GM23248 (cell line): Measurements from ENCODE around the gene PAFAH2. TPM values are rescaled to one million over a fixed set of nuclear protein-coding genes. Genes with fewer than 3 reads are reported as not detected.

Experiments used
- DNase-seq: peaks from one replicate; pipeline ENCODE4 v3.0.0-alpha.2; 2015
- H2AFZ ChIP-seq: fragments of 200-600 bp; sonication (generic); 2 replicates; pipeline ENCODE4 v1.6.1; 2016; ENCODE audit warnings: antibody characterized with exemption
- H3F3A ChIP-seq: fragments of 200-600 bp; sonication (generic); 2 replicates; pipeline ENCODE4 v1.6.1; 2016; ENCODE audit warnings: mild to moderate bottlenecking, antibody characterized with exemption, mixed run types; ENCODE audit not compliant: insufficient read depth
- H3K27ac ChIP-seq: fragments of 200-600 bp; sonication (generic); 2 replicates; pipeline ENCODE4 v1.5.1; 2016; ENCODE audit warnings: mild to moderate bottlenecking
- H3K27me3 ChIP-seq: fragments of 200-600 bp; sonication (generic); replicated peaks from 2 replicates; pipeline ENCODE4 v1.6.1; 2016; ENCODE audit warnings: mild to moderate bottlenecking; ENCODE audit not compliant: insufficient read depth
- H3K36me3 ChIP-seq: fragments of 200-600 bp; sonication (generic); 2 replicates; pipeline ENCODE4 v1.6.1; 2016; ENCODE audit warnings: low read depth, mild to moderate bottlenecking
- H3K4me1 ChIP-seq: fragments of 200-600 bp; sonication (generic); 2 replicates; pipeline ENCODE4 v1.6.1; 2016; ENCODE audit warnings: mild to moderate bottlenecking; ENCODE audit not compliant: insufficient read depth
- H3K4me2 ChIP-seq: fragments of 200-600 bp; sonication (generic); one replicate; pipeline ENCODE4 v1.6.1; 2016; ENCODE audit warnings: mild to moderate bottlenecking; ENCODE audit not compliant: unreplicated experiment
- H3K4me3 ChIP-seq: fragments of 200-600 bp; sonication (generic); 2 replicates; pipeline ENCODE4 v1.5.1; 2016; ENCODE audit warnings: mild to moderate bottlenecking
- H3K79me2 ChIP-seq: fragments of 200-600 bp; sonication (generic); 2 replicates; pipeline ENCODE4 v1.6.1; 2016; ENCODE audit warnings: mild to moderate bottlenecking; ENCODE audit not compliant: insufficient read depth
- H3K9ac ChIP-seq: fragments of 200-600 bp; sonication (generic); 2 replicates; pipeline ENCODE4 v1.6.1; 2016; ENCODE audit warnings: mild to moderate bottlenecking
- H3K9me2 ChIP-seq: fragments of 200-600 bp; sonication (generic); 2 replicates; pipeline ENCODE4 v1.6.1; 2016; ENCODE audit warnings: mixed run types, mild to moderate bottlenecking, moderate library complexity; ENCODE audit not compliant: insufficient read depth
- H3K9me3 ChIP-seq: fragments of 200-600 bp; sonication (generic); one replicate; pipeline ENCODE4 v1.6.1; 2017; ENCODE audit warnings: low read depth
- H4K20me1 ChIP-seq: fragments of 200-600 bp; sonication (generic); 2 replicates; pipeline ENCODE4 v1.6.0; 2016; ENCODE audit not compliant: insufficient read depth
- EZH2 ChIP-seq: fragments of 200-600 bp; sonication (generic); IDR thresholded peaks from 2 replicates; pipeline ENCODE4 v1.6.1; 2018; ENCODE audit warnings: antibody characterized with exemption, mild to moderate bottlenecking; ENCODE audit not compliant: insufficient read depth, poor library complexity, severe bottlenecking
- EZH2phosphoT487 ChIP-seq: fragments of 200-600 bp; sonication (generic); IDR thresholded peaks from 2 replicates; pipeline ENCODE4 v1.6.1; 2018; ENCODE audit warnings: antibody characterized with exemption, moderate library complexity, mild to moderate bottlenecking, low read depth; ENCODE audit not compliant: insufficient read depth
- WGBS, 2 experiments: methylation state at CpG; one replicate each; pipeline ENCODE4 v1.1.6; 2015 to 2017; ENCODE audit warnings: low lambda C conversion rate in 2 of 2, low coverage in 1 of 2; ENCODE audit errors: missing lambda C conversion rate in 2 of 2; 5-methylcytosine and 5-hydroxymethylcytosine counted together
- in situ Hi-C: fragments of 300-500 bp; cut with MboI; formaldehyde crosslinking; loops from 2 replicates; pipeline ENCODE4 v1.15.0; 2020
- polyA plus RNA-seq: library from polyadenylated mRNA; unstranded; fragments of >200 nt; fragmentation: Nextera tagmentation; extraction: Ambion mirVana; gene quantifications from 2 replicates; pipeline ENCODE4 v1.2.1, GENCODE V29; 2016
- total RNA-seq: library from RNA; depleted of rRNA; stranded (reverse); fragments of >200 nt; shearing (Covaris generic); gene quantifications from 2 replicates; pipeline ENCODE4 v1.2.3, GENCODE V29; 2014

The PAFAH2 gene
- total and polyA plus RNA-seq, 2 experiments from 2014 or later, result 9.5 to 10.7 TPM

GRCh38 chr1:26041978-26042377, 44.1 kb upstream of the PAFAH2 start:
- peaks cover 43% of the 10 kb centered on the region for H3K27me3 ChIP-seq
- H3K79me2 ChIP-seq, result no peaks in the 10 kb centered on the region
- DNase-seq, result no peak
- 60 to 68% methylated on average over 4 of the region's 4 CpGs for WGBS, 2 experiments
- H3K9ac ChIP-seq, result no peak overlapping the region
- H4K20me1 ChIP-seq, result no peaks in the 10 kb centered on the region
- TF ChIP-seq EZH2, result no peak
- TF ChIP-seq EZH2phosphoT487, result no peak
- no peak overlapping the region for H3K4me3 ChIP-seq
- no peaks in the 10 kb centered on the region for H3K36me3 ChIP-seq
- H3K9me2 ChIP-seq, result no peaks in the 10 kb centered on the region
- no peak overlapping the region for H3K4me2 ChIP-seq
- H2AFZ ChIP-seq, result no peak overlapping the region
- H3F3A ChIP-seq, result no peaks in the 10 kb centered on the region
- H3K27ac ChIP-seq, result no peak overlapping the region
- H3K4me1 ChIP-seq, result no peaks in the 10 kb centered on the region
- H3K9me3 ChIP-seq, result no peaks in the 10 kb centered on the region
- in situ Hi-C loops, result no loop called here

- Histone ChIP-seq H3K27me3 (peaks cover 38% of the 10 kb centered on the region), H3K4me3 (no peak overlapping the region), H3F3A (no peaks in the 10 kb centered on the region), H3K4me2 (no peak overlapping the region), H3K79me2 (no peaks in the 10 kb centered on the region), H4K20me1 (no peaks in the 10 kb centered on the region), H3K4me1 (peaks cover 2% of the 10 kb centered on the region; the same call in 1 of the 2 replicates), H3K27ac (no peak overlapping the region), H2AFZ (no peak overlapping the region), H3K9ac (no peak overlapping the region), H3K9me2 (no peaks in the 10 kb centered on the region), H3K9me3 (no peaks in the 10 kb centered on the region), H3K36me3 (no peaks in the 10 kb centered on the region)
- TF ChIP-seq EZH2 (no peak), EZH2phosphoT487 (no peak)
- in situ Hi-C loops, result no loop called here
- 34 to 46% methylated on average over 7 of the region's 7 CpGs for WGBS, 2 experiments
- no peak for DNase-seq
Measured at GRCh38 chr1:26041401-26041800, 43.5 kb upstream of the PAFAH2 start.

DNA sequence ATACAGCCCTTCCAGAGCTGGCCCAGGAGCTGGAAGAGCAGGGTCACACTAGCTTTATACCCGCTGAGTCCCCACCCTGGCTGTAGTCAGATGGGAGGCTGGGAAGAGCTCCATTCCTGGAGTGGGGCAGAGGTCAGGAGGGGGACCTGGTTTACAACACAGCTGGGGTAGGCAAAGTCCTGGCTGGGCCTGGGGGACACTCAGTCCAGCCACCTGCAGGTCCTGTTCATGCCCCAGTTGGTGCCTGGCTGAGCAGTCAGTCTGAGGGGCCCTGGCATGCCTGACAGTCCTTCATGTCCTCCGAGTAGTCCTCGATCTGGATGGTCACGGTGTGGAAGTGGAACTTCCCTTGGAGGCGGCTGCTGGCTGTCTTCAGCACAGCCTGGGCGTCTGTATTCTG, 41.0 kb upstream of the PAFAH2 start:
- Histone ChIP-seq H4K20me1 (no peaks in the 10 kb centered on the region), H2AFZ (no peak overlapping the region), H3K9ac (no peak overlapping the region), H3K9me3 (no peaks in the 10 kb centered on the region), H3K4me3 (no peak overlapping the region), H3K79me2 (no peaks in the 10 kb centered on the region), H3K27me3 (peaks cover 13% of the 10 kb centered on the region; the same call in 1 of the 2 replicates), H3K4me2 (no peak overlapping the region), H3F3A (no peaks in the 10 kb centered on the region), H3K4me1 (peaks cover 5% of the 10 kb centered on the region; the same call in 1 of the 2 replicates), H3K9me2 (no peaks in the 10 kb centered on the region), H3K36me3 (no peaks in the 10 kb centered on the region), H3K27ac (no peak overlapping the region)
- TF ChIP-seq EZH2 (no peak), EZH2phosphoT487 (no peak)
- in situ Hi-C loops, result no loop called here
- DNase-seq, result no peak
- WGBS, 2 experiments, result 58 to 59% methylated on average over 6 of the region's 6 CpGs

GRCh38 chr1:26038477-26038876, 40.6 kb upstream of the PAFAH2 start:
- Histone ChIP-seq H3F3A (no peaks in the 10 kb centered on the region), H3K4me1 (peaks cover 5% of the 10 kb centered on the region; the same call in 1 of the 2 replicates), H3K9me2 (no peaks in the 10 kb centered on the region), H3K9me3 (no peaks in the 10 kb centered on the region), H3K79me2 (no peaks in the 10 kb centered on the region), H3K9ac (no peak overlapping the region), H4K20me1 (no peaks in the 10 kb centered on the region), H3K27ac (no peak overlapping the region), H3K4me3 (no peak overlapping the region), H2AFZ (no peak overlapping the region), H3K27me3 (peaks cover 12% of the 10 kb centered on the region; the same call in 1 of the 2 replicates), H3K36me3 (no peaks in the 10 kb centered on the region), H3K4me2 (no peak overlapping the region)
- TF ChIP-seq EZH2 (no peak), EZH2phosphoT487 (no peak)
- no peak for DNase-seq
- in situ Hi-C loops, result no loop called here
- WGBS, 2 experiments, result 79 to 82% methylated on average over 6 of the region's 6 CpGs

DNA sequence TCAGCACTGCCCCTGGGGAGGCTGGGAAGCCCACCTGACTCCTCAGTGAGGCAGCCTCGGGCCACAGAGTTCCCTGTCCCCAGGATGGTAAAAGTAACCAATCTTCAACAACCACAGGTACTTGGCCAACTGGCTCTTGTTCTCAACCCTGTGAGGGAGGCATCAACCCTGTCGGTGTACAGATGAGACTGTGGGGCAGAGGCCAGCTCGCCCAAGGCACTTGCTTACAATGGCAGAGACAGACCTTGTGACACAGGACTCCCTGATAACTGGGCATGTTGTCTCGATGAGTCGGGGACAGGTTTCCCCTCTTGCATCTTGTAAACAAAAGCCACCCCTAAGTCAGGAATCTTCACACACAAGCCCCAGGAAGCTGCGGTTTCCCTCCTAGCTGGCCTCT, 40.0 kb upstream of the PAFAH2 start:
- Histone ChIP-seq H3K27ac (no peak overlapping the region), H3K4me3 (no peak overlapping the region), H3K4me1 (peaks cover 5% of the 10 kb centered on the region; the same call in 1 of the 2 replicates), H3K4me2 (no peak overlapping the region), H4K20me1 (no peaks in the 10 kb centered on the region), H2AFZ (no peak overlapping the region), H3K27me3 (peaks cover 9% of the 10 kb centered on the region; the same call in 1 of the 2 replicates), H3K36me3 (no peaks in the 10 kb centered on the region), H3K9me2 (no peaks in the 10 kb centered on the region), H3F3A (no peaks in the 10 kb centered on the region), H3K79me2 (no peaks in the 10 kb centered on the region), H3K9ac (no peak overlapping the region), H3K9me3 (no peaks in the 10 kb centered on the region)
- no peak for DNase-seq
- WGBS, 2 experiments, result 62 to 74% methylated on average over 6 of the region's 6 CpGs
- no peak for TF ChIP-seq EZH2
- TF ChIP-seq EZH2phosphoT487, result no peak
- in situ Hi-C loops, result no loop called here
